OCI-LY7 (cell line): Measurements from ENCODE around the gene SLC27A1.

ENCODE experiments used
- CTCF ChIP-seq: fragments of 200-600 bp; sonication (generic); conservative IDR thresholded peaks from 2 replicates; pipeline ENCODE4 v1.5.1; 2014; ENCODE audit warnings: mild to moderate bottlenecking, antibody characterized with exemption, low read length, moderate library complexity, mixed read lengths
- EZH2phosphoT487 ChIP-seq: fragments of 200-600 bp; sonication (generic); IDR thresholded peaks from 2 replicates; pipeline ENCODE4 v1.6.1; 2018; ENCODE audit warnings: low read depth, borderline replicate concordance, mild to moderate bottlenecking, mixed run types, antibody characterized with exemption, low read length, moderate library complexity, mixed read lengths

DNA sequence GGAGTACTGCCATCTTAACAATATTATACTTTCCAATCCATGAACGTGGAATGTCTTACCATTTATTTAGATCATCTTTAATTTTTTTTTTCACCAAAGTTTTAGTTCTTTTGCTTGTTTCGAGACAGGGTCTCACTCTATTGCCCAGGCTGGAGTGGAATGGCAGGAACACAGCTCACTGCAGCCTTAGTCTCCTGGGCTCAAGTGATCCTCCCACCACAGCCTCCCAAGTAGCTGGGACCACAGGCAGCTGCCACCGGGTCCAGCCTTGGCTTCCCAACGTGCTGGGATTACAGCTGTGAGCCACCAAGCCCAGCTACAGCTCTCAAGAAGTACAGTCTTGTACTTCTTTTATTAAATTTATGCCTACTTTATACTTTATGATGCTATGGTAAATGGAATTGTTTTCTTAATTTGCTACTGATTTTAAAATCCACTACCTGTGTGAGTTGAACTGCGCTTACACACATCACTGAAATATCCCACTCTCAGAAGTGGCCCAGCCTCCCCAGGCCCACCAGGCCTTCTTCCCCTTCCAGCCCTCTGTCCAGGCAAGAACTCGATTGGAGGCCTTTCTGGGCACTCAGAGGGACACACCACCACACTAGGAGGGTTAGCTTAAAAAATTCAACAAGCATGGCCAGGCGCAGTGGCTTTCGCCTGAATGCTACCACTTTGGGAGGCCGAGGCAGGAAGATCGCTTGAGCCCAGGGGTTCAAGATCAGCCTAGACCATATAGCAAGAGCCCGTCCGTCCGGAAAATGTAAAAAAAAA lies 40.1 kb downstream of the SLC27A1 start:
- TF ChIP-seq CTCF (no peak), EZH2phosphoT487 (no peak)
